Inflammatory macrophage treated with lipopolysaccharide for 1 hour (primary cell): ENCODE data around the gene MBD3L2B.
"Not testable (repeated sequence)": the region's sequence is repeated elsewhere in the genome, so short reads cannot be mapped to it uniquely, and the experiment has no call there.

Experiments used
- DNase-seq, 2 donors: peaks; one replicate each; pipeline ENCODE4 v3.0.0-alpha.2; 2020 to 2022

MBD3L2B gene

GRCh38 chr19:7021331-7021730 is at the start of gene MBD3L2B:
Gene MBD3L2B, minus strand, starts transcription at chr19:7021431. Its CDS starts 34 bp downstream, at chr19:7021397.
- not testable (repeated sequence) for DNase-seq

GRCh38 chr19:7069904-7070226 is 48.6 kb upstream of the MBD3L2B start:
- DNase-seq: no peak

- DNase-seq: peak; percentile 89 to 96
These were observed 48.0 kb upstream of the MBD3L2B start, which contains the start of gene ZNF557 for GRCh38 chr19:7069042-7069903. Gene ZNF557, plus strand, starts transcription at chr19:7069703. Its CDS starts 5,372 bp downstream, at chr19:7075075.

- no peak for DNase-seq
These were observed 47.4 kb upstream of the MBD3L2B start for GRCh38 chr19:7068599-7068998.

GRCh38 chr19:7067716-7068115 is 46.5 kb upstream of the MBD3L2B start:
- no peak for DNase-seq

GRCh38 chr19:7067122-7067521 is 45.9 kb upstream of the MBD3L2B start:
- DNase-seq: not testable (repeated sequence)

- no peak for DNase-seq
These were observed 42.7 kb upstream of the MBD3L2B start for GRCh38 chr19:7063764-7064418.

- no peak for DNase-seq
These were observed 42.1 kb upstream of the MBD3L2B start for GRCh38 chr19:7063339-7063738.

- DNase-seq: not testable (repeated sequence)
These were observed 38.7 kb upstream of the MBD3L2B start for GRCh38 chr19:7059977-7060376.

- DNase-seq: not testable (repeated sequence)
These were observed 37.3 kb upstream of the MBD3L2B start, which contains the start of gene MBD3L3 for GRCh38 chr19:7058576-7058975. Gene MBD3L3, minus strand, starts transcription at chr19:7058676. Its CDS starts 71 bp downstream, at chr19:7058605.

- DNase-seq: not testable (repeated sequence)
These were observed 35.1 kb upstream of the MBD3L2B start for GRCh38 chr19:7056371-7056770.

- DNase-seq: not testable (repeated sequence)
These were observed 34.4 kb upstream of the MBD3L2B start for GRCh38 chr19:7055679-7056078.

GRCh38 chr19:7054635-7055368 is 33.6 kb upstream of the MBD3L2B start:
- DNase-seq: not testable (repeated sequence)

GRCh38 chr19:7052896-7053295 is 31.7 kb upstream of the MBD3L2B start:
- DNase-seq: not testable (repeated sequence)

GRCh38 chr19:7051421-7051820 is 30.2 kb upstream of the MBD3L2B start:
- DNase-seq: not testable (repeated sequence)

GRCh38 chr19:7049021-7049420 is 27.8 kb upstream of the MBD3L2B start, which contains the start of gene MBD3L2:
Gene MBD3L2, plus strand, starts transcription at chr19:7049321. Its CDS starts 53 bp downstream, at chr19:7049374.
- not testable (repeated sequence) for DNase-seq

GRCh38 chr19:7041563-7041962 is 20.3 kb upstream of the MBD3L2B start:
- not testable (repeated sequence) for DNase-seq

- not testable (repeated sequence) for DNase-seq
These were observed 18.8 kb upstream of the MBD3L2B start, which contains the start of gene MBD3L4 for GRCh38 chr19:7040079-7040478. Gene MBD3L4, minus strand, starts transcription at chr19:7040179. Its CDS starts 35 bp downstream, at chr19:7040144.

- not testable (repeated sequence) for DNase-seq
These were observed 9.0 kb upstream of the MBD3L2B start, which contains the start of gene MBD3L5 for GRCh38 chr19:7030278-7030677. Gene MBD3L5, plus strand, starts transcription at chr19:7030578. Its CDS starts 34 bp downstream, at chr19:7030612.

- not testable (repeated sequence) for DNase-seq
These were observed 7.6 kb upstream of the MBD3L2B start for GRCh38 chr19:7028790-7029189.

GRCh38 chr19:7018828-7019227 is 2.4 kb downstream of the MBD3L2B start:
- DNase-seq: no peak

- DNase-seq: peak; percentile 58 to 79
These were observed 7.6 kb downstream of the MBD3L2B start for GRCh38 chr19:7013678-7014077.
